SK-N-SH treated with all-trans-retinoic acid at 6 μM for 48 hours (cell line): Measurements from ENCODE around the gene HHAT.

Experiments
- ZFP30 ChIP-seq: fragments of 450-650 bp; formaldehyde crosslinking; IDR thresholded peaks from 2 replicates; pipeline ENCODE4 v1.5.0; 2022; ENCODE audit warnings: mild to moderate bottlenecking, moderate library complexity
- ZNF70 ChIP-seq: fragments of 450-650 bp; formaldehyde crosslinking; IDR thresholded peaks from 2 replicates; pipeline ENCODE4 v1.5.0; 2020; ENCODE audit warnings: mild to moderate bottlenecking, moderate library complexity

- TF ChIP-seq ZFP30 (CRISPR knock-in tag) (no peak), ZNF70 (CRISPR knock-in tag) (no peak)
These were observed 259.7 kb downstream of the HHAT start for GRCh38 chr1:210588357-210588756.
